Measurements from ENCODE around the gene ASTN1. TPM values are rescaled to one million over a fixed set of nuclear protein-coding genes. Genes with fewer than 3 reads are reported as not detected.

The ASTN1 gene
- total RNA-seq, 1 experiment from 2014 or later = 4.1 TPM

DNA sequence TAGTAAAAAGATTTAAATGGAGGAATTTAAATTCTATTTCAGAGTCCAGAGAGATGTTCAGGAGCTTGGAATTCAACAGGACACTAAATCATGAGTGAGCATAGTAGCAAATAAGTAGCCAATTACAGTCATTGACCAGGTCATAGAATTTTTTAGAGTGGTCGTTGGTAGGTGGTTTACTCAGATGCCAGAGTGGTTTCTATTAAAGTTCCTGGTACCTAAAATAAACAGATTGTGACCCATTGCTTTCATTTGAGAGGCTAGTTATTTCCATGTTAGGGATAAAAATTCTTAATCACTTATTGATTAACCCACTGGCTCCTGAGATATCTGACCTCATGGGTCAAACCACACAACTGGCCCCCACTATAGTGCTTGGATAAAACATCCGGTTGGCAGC lies 201.3 kb downstream of the ASTN1 start:
- DNase-seq (ENCODE audit: low read depth) = no peak
- in situ Hi-C loops (cut with HindIII; ENCODE audit: low pct_unique_long_range_greater_than_20kb, low sequenced_read_pairs) = no loop called here

DNA sequence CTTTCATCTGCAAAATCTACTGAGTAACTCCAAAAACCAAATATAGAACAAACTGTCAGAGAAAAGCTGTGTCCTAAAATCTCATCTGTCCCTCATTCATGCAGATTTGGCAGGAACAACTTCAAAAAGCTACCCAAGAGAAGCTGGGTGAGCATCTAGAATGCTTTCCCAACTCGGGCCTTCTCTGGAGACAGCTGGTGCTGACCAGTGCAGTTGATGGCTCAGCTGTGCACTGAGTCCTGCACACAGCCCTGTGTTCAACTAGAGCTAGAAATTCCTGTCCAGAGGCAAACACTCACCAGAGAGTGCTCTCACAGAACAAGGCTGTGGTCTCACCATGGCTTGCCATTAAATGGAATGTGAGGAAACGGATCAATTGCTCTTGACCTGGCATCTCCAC lies 202.8 kb downstream of the ASTN1 start:
- no peak for DNase-seq (ENCODE audit: low read depth)
- in situ Hi-C loops (cut with HindIII; ENCODE audit: low pct_unique_long_range_greater_than_20kb, low sequenced_read_pairs) = no loop called here

DNA sequence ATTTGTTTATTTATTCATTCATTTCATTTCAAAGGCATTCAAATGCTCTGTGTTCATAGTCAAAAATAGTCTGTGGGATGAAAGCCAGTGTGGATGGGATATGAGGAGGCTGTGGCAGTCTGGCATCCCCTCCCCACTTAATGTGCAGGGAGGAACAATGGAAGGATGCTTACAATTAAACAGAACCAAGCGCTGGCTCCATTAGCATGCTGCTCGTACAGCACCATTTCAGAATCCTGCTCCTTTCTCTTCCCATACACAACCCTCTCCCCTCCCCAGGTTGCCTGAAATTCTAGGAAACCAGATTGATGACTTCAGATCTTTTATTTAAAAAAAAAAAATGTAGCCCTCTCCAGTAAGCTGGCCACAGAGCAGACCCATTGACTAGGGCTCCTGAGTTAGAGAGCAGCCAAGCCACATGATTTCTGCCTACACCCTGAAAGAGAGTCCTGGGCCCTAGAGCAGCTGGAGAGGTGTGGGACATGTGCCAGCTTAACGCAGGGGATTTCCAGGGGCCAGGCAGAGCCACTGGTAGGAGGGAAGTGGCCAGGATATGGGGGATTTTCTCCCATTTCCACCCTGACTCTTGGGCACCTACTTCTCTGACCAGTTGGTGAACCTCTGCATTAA lies 205.2 kb downstream of the ASTN1 start:
- in situ Hi-C loops (cut with HindIII; ENCODE audit: low pct_unique_long_range_greater_than_20kb, low sequenced_read_pairs) = no loop called here

GRCh38 chr1:176957603-176958002 lies 206.9 kb downstream of the ASTN1 start:
- in situ Hi-C loops (cut with HindIII; ENCODE audit: low pct_unique_long_range_greater_than_20kb, low sequenced_read_pairs) = no loop called here
- DNase-seq (ENCODE audit: low read depth) = no peak

More for the DNA sequence above, 205.2 kb downstream of the ASTN1 start:
- DNase-seq (ENCODE audit: low read depth) = no peak

GRCh38 chr1:176954242-176954641 lies 210.3 kb downstream of the ASTN1 start:
- in situ Hi-C loops (cut with HindIII; ENCODE audit: low pct_unique_long_range_greater_than_20kb, low sequenced_read_pairs) = no loop called here
- no peak for DNase-seq (ENCODE audit: low read depth)

- in situ Hi-C loops (cut with HindIII; ENCODE audit: low pct_unique_long_range_greater_than_20kb, low sequenced_read_pairs) = no loop called here
- DNase-seq (ENCODE audit: low read depth) = no peak
Measured at GRCh38 chr1:176950736-176951324, 213.7 kb downstream of the ASTN1 start.

GRCh38 chr1:176949033-176949662 lies 215.4 kb downstream of the ASTN1 start:
- DNase-seq (ENCODE audit: low read depth) = no peak
- in situ Hi-C loops (cut with HindIII; ENCODE audit: low pct_unique_long_range_greater_than_20kb, low sequenced_read_pairs) = no loop called here

DNA sequence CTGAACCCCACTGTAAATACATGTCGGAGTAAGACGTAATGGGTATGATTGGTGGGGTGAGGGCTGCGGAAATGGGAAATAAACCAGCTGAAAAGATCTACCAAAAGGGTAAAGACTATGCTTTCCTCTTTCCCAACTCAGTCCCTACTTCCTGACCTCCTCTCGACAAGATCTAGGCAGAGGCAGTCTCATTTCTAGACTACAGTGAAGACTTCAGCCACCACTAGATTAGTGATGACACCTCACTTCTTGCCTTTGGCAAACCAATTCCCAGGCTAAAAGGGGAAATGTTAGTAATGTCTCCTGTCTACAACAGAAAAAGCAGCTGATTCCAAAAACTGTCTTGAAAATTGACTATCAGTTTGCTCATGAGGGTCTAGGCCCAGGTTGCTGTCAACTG lies 219.9 kb downstream of the ASTN1 start:
- DNase-seq (ENCODE audit: low read depth) = no peak
- in situ Hi-C loops (cut with HindIII; ENCODE audit: low pct_unique_long_range_greater_than_20kb, low sequenced_read_pairs) = no loop called here

- in situ Hi-C loops (cut with HindIII; ENCODE audit: low pct_unique_long_range_greater_than_20kb, low sequenced_read_pairs) = no loop called here
- DNase-seq (ENCODE audit: low read depth) = no peak
Measured at GRCh38 chr1:176943783-176944182, 220.7 kb downstream of the ASTN1 start.

DNA sequence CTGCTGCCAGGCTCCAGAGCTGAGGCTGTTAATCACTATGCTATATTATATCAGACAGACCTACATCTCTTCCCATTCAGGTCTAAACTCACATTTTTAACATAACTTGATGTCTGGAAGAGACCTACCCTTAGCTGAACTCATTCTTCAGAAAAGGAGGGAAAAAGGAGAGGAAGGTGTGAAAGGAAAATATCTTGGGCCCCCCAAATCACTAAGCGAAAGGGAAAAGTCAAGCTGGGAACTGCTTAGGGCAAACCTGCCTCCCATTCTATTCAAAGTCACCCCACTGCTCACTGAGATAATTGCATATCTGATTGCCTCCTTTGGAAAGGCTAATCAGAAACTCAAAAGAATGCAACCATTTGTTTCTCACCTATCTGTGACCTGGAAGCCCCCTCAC lies 222.2 kb downstream of the ASTN1 start:
- in situ Hi-C loops (cut with HindIII; ENCODE audit: low pct_unique_long_range_greater_than_20kb, low sequenced_read_pairs) = no loop called here
- DNase-seq (ENCODE audit: low read depth) = no peak

- no peak for DNase-seq (ENCODE audit: low read depth)
- in situ Hi-C loops (cut with HindIII; ENCODE audit: low pct_unique_long_range_greater_than_20kb, low sequenced_read_pairs) = no loop called here
Measured at GRCh38 chr1:176939993-176940392, 224.5 kb downstream of the ASTN1 start.

DNA sequence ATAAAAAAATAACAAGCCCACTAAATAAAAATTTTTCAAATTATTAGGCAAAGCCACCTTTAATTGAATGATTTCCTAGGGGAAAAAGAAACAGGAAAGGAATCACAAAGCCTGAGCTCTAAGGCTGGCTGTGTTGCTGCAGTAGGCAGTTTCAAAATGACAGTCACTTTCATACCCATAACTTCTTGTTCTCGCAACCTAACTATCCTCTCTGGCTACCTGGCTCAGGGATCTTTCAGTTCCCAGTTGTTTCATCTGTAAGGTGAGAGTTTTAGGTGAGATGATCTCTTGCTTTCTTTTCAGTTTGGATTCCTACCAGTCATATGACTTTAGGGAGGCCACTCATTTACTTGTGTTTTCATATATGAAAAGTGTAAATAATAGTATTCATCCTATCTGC lies 226.1 kb downstream of the ASTN1 start:
- DNase-seq (ENCODE audit: low read depth) = no peak
- in situ Hi-C loops (cut with HindIII; ENCODE audit: low pct_unique_long_range_greater_than_20kb, low sequenced_read_pairs) = no loop called here

DNA sequence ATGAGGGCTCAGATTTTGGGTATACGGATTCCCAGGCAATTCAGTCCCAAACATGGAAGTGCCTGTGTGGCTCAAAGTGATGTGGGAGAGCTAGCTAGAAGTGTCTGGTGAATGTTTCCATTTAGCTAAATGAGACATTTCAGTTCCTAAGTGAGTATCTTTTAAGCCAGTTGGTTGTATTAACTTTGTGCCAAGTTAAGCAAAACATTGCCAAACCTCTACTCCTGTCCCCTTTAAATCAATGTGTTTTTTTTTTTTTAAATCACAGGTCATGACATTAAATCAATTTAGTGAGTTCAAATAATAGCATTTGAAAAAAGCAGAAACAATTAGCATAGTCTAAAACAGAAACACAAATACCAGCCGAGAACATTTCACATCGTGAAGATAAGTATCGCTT lies 230.1 kb downstream of the ASTN1 start:
- DNase-seq (ENCODE audit: low read depth) = no peak
- in situ Hi-C loops (cut with HindIII; ENCODE audit: low pct_unique_long_range_greater_than_20kb, low sequenced_read_pairs) = no loop called here

- in situ Hi-C loops (cut with HindIII; ENCODE audit: low pct_unique_long_range_greater_than_20kb, low sequenced_read_pairs) = no loop called here
Measured at GRCh38 chr1:176932114-176933104, 232.1 kb downstream of the ASTN1 start.

GRCh38 chr1:176931526-176931925 lies 233.0 kb downstream of the ASTN1 start:
- DNase-seq (ENCODE audit: low read depth) = no peak
- in situ Hi-C loops (cut with HindIII; ENCODE audit: low pct_unique_long_range_greater_than_20kb, low sequenced_read_pairs) = no loop called here

More at GRCh38 chr1:176932114-176933104, 232.1 kb downstream of the ASTN1 start:
- DNase-seq (ENCODE audit: low read depth) = no peak

DNA sequence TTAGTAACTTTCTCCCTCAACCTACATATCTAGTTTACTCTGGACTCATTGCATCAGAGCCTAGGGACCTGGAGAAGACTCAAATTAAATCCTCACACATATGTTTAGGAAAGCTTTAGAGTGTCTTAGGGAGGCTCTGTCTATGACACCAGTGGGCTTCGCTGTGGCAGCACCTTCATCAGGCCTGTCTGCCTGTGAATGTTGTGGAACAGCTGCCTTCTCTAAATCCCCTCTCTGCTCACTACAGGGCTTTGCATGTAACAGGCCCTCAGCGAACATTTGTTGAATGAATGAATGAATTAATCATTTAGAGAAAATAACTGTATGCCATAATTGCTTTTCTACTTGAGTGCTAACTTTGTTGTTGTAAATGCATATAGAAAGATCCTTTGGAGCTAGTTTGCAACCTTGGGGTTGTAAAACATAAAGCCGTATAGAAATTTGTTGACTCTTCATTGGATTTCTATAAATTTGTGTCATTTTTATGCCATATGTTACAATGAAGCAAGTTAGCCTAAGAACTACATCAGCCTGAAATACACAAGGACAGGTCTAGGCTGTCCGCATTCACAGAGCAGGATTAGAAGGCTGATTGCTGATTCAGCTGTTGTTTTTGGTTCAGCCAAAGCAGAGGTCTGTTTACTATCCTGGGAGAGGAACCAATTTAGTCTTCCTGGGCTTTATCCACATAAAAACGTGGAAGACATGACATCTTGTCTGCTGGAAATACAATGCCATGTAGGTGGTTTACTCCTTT lies 238.0 kb downstream of the ASTN1 start:
- DNase-seq (ENCODE audit: low read depth) = no peak
- in situ Hi-C loops (cut with HindIII; ENCODE audit: low pct_unique_long_range_greater_than_20kb, low sequenced_read_pairs) = no loop called here

DNA sequence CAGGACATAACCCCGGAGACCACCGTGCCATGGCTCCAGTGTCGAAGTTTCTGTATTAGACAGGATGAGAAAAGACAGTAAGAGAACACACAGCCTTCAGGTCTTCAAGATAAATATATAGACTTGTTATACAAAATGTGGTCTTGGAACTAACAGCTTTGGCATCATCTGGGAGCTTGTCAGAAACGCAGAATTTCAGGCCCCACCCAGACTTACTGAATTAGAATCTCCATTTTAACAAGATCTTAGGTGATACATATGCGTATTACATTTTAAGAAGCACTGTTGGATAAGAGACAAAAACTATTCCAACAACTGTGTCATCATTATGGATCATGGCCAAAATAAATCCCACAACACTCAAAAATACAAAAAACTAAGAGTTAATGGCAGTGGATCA lies 239.3 kb downstream of the ASTN1 start:
- in situ Hi-C loops (cut with HindIII; ENCODE audit: low pct_unique_long_range_greater_than_20kb, low sequenced_read_pairs) = no loop called here
- DNase-seq (ENCODE audit: low read depth) = no peak

DNA sequence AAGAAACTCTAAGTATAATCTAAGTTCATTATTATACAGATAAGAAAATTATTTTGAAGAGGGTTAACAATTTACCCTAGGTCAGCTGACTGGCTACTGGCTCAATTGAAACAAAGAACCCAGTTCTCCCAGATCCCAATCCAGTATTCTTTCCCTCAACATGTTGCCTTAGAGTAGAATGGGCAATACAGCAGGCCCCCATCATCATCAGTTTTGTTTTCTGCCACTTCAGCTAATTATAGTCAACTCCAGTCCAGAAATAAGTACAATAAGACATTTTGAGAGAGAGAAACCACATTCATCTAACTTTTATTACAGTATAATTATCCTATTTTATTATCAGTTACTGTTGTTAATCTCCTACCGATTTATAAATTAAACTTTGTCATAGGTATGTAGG lies 241.2 kb downstream of the ASTN1 start:
- in situ Hi-C loops (cut with HindIII; ENCODE audit: low pct_unique_long_range_greater_than_20kb, low sequenced_read_pairs) = no loop called here
- no peak for DNase-seq (ENCODE audit: low read depth)
